H4 (cell line): ENCODE results near the gene HTT-AS. TPM values are rescaled to one million over a fixed set of nuclear protein-coding genes. Genes with fewer than 3 reads are reported as not detected.

ENCODE experiments used
- DNase-seq: peaks from one replicate; pipeline ENCODE4 v3.0.0-alpha.2; 2015; ENCODE audit warnings: low spot score
- total RNA-seq: library from RNA; depleted of rRNA; stranded (reverse); fragments of >200 nt; shearing (Covaris generic); gene quantifications from 2 replicates; pipeline ENCODE4 v1.2.3, GENCODE V29; 2014

Gene HTT-AS
- total RNA-seq, 1 experiment from 2014 or later = not detected

DNA sequence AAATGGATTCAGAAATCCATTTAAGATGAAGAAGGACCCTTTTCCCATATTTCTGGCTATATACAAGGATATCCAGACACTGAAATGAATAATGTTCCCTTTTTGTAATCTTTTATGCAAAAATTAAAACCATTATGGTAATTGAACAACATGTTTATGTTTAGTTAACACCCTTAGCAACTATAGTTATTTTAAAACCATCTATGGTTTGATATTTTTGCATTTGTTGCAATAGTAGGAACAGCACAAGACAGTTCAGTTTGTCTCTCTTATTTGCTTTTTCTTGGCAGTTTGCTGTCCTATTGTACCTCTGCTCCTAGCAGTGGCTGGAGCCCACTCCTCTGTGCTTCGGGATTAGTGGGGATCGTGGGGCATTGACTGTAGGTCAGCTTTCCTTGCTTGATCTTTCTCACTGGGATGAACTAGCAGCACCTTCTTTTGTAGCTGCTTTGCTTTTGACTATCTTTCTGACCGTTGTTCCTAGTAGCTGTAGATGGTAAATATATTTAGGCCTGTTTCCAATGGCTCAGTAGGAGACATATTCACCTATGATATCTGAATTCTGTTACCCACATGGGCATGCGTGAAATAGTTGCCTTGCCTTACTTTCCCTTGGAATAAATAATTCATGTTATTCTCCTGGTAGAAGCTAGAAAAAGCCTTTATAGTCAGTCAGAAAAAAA lies 12.9 kb upstream of the HTT-AS start:
- DNase-seq = no peak

DNA sequence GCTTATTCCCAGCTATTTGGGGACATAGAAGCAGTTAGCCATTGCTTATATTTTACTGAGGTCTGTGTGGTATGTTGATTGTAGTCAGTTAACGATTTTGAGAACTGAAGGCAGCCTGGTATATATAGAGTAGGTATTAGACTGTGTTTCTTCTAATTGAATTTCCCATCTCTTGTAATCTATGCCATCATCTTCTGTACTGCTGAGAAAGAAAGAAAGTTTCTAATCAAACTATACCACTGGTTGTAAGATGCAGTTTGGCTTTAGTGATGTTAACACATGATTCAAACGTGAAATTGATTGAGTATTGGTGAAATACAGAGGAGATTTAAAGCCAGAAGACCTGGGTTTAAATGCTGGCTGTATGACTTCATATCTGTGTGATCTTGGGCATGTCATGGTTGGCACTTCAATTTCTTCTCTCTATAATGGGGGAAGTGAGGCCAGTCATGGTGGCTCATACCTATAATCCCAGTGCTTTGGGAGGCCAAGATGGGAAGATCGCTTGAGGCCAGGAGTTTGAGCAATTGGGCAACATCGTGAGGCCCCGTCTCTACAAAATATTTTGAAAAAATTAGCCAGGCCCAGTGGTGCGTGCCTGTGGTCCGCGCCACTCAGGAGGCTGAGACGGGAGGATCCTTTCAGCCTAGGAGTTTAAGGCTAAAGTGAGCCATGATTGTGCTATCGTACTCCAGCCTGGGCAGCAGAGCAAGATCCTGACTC lies 11.8 kb upstream of the HTT-AS start:
- DNase-seq = no peak

- DNase-seq = no peak
These were observed 9.4 kb upstream of the HTT-AS start for GRCh38 chr4:3083732-3084131.

GRCh38 chr4:3082925-3083515 lies 8.7 kb upstream of the HTT-AS start:
- no peak for DNase-seq

DNA sequence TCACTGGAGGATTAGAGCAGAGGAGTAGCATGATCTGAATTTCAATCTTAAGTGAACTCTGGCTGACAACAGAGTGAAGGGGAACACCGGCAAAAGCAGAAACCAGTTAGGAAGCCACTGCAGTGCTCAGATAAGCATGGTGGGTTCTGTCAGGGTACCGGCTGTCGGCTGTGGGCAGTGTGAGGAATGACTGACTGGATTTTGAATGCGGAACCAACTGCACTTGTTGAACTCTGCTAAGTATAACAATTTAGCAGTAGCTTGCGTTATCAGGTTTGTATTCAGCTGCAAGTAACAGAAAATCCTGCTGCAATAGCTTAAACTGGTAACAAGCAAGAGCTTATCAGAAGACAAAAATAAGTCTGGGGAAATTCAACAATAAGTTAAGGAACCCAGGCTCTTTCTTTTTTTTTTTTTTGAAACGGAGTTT lies 5.4 kb upstream of the HTT-AS start:
- no peak for DNase-seq

- DNase-seq = no peak
These were observed 3.5 kb upstream of the HTT-AS start for GRCh38 chr4:3077796-3078195.

- no peak for DNase-seq
These were observed 1.3 kb upstream of the HTT-AS start for GRCh38 chr4:3075652-3075981.

- DNase-seq = peak; percentile 62
These were observed 711 bp upstream of the HTT-AS start for GRCh38 chr4:3074846-3075651.

DNA sequence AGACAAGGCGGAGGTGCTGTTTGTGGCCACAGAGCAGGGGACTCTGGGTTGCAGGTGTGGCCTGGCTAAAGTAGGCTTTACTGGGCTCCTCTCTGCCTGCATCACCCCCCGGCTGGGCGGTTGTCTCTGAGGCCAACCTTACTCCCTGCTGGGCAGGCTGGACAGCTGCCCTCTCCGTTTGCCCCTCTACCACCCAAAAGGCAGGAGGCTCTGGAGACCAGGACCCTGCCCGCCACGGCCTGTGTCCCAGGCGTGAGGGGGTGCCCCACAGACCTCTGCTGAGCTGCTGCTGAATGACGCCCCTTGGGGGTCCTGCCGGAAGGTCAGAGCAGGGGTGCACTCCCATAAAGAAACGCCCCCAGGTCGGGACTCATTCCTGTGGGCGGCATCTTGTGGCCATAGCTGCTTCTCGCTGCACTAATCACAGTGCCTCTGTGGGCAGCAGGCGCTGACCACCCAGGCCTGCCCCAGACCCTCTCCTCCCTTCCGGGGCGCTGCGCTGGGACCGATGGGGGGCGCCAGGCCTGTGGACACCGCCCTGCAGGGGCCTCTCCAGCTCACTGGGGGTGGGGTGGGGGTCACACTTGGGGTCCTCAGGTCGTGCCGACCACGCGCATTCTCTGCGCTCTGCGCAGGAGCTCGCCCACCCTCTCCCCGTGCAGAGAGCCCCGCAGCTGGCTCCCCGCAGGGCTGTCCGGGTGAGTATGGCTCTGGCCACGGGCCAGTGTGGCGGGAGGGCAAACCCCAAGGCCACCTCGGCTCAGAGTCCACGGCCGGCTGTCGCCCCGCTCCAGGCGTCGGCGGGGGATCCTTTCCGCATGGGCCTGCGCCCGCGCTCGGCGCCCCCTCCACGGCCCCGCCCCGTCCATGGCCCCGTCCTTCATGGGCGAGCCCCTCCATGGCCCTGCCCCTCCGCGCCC lies 920 bp downstream of the HTT-AS start:
- no peak for DNase-seq

GRCh38 chr4:3071811-3072210 lies 2.5 kb downstream of the HTT-AS start:
- no peak for DNase-seq

DNA sequence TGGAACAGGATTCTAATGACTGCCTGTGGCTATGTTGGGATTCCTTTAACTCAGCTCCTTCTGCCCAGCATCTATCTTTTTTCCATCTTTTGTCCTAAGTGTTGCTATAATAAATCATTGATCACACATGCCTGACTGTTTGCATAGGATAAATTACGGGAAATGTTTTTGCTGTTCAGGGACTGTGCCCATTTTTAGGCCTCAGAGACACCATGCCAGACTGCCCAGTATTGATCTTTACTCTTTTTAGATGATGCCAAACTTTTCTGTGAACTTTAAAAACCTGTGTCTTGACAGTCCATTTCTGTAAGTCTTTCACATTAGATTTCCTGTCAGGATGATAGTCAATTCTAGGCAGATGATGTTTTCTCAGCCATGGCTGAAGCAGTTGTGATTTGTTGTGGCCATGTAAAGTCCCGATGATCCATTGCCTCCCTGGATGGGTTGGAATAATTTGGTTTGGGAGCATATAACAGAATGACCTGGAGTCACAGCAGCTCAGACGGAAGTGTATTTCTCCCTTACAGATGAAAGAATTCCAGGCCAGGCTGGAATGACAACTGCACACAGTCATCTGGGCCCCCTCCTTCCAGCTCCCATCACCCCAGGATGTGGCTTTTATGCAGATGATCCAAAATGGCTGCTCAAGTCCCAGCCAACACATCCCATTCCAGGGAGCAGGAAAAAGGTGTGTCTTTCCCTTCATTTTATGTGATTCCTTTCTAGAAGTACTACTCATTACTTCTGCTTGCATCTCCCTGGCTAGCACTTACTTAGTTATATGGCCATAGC lies 3.4 kb downstream of the HTT-AS start:
- peak; percentile 40 for DNase-seq

DNA sequence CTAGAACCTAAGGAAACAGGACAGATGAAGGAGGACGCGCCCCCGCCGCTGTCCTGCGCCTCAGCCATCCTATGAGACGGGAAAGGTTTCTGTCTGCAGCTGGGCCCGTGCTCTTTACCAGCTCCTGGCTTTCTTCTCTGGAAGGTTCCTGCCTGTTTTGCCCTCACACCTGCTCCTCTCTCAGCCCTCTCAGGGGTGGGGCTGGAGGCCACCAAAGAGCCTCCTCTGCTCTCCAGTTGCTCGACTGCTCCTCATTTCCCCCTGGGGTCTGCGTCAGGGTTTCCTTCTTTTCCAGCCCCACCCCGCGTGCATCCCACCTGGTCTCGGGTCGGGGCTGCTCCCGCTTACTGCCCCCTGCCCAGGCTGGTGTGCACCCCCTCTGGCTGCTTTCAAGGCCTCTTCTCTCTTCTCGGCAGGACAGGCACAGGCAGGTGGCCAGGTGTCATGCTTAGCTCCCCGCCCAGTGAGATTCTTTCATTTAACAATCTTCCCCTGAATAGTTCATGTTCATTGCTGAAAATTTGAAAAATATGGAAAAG lies 4.6 kb downstream of the HTT-AS start:
- no peak for DNase-seq

DNA sequence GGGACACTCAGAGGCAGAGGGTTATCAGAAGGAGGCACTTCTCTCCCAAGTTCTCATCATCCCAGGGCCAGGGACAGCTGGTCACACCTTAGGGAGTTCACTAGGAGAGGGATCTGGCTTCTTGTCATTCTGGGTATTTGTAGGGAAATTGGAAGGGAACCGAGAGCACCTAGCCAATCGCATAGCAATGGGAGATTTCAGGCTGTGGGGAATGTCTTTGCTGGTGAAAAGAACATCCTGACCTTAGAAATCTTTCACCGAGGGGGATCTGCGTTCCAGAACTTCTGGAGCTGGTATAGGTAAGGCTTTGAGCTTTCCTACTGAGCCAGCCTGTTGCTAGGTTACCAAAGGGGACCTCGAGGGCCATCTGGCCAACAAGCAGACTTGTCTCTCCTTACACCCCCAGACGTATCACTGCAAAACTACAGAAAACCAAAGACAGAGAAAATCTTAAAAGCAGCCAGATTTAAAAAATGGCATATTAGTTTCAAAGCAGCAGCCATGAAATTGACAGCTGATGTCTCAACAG lies 6.8 kb downstream of the HTT-AS start:
- no peak for DNase-seq

DNA sequence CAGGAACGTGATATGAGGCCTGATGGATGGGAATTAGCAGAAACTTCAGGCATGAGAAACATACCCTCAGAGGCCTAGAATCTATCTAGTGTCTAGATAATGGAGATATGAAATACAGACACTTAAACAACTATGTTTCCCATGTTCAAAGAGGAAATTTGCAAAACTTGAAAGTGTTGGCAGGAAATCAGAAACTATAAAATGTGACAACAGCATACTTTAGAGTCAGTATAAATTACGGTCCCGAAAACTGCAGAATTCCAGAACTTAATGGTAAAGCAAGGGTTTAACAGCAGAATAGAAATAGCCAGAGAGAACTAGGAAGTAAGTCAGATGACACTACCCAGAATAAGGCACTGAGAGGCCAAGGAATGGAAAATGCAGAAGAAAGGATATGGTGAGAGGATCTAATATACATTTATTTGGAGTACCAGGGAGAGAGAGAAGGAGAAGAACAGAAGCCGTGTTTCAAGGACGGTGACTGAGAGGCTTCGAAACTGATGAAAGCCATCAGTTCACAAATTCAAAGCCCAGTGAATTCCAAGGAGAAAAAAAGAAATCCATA lies 7.4 kb downstream of the HTT-AS start:
- no peak for DNase-seq

DNA sequence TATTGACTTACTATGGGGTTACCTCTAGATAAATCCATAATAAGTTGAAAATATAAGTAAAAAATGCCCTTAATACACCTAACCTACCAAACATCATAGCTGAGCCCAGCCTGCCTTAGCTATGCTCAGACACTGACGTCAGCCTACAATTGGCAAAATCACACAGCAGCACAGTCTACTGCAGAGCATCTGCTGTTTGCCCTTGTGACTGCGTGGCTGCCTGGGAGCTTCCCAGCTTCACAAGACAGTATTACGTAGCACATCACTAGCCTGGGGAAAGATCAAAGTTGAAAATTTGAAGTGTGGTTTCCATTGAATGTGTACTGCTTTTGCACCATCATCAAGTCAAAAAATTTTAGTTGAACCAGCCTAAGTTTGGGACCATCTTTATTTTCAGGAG lies 8.8 kb downstream of the HTT-AS start:
- DNase-seq = no peak

GRCh38 chr4:3062471-3062870 lies 11.9 kb downstream of the HTT-AS start:
- DNase-seq = no peak

GRCh38 chr4:3060946-3061345 lies 13.4 kb downstream of the HTT-AS start:
- DNase-seq = no peak

GRCh38 chr4:3059943-3060342 lies 14.4 kb downstream of the HTT-AS start:
- DNase-seq = no peak

DNA sequence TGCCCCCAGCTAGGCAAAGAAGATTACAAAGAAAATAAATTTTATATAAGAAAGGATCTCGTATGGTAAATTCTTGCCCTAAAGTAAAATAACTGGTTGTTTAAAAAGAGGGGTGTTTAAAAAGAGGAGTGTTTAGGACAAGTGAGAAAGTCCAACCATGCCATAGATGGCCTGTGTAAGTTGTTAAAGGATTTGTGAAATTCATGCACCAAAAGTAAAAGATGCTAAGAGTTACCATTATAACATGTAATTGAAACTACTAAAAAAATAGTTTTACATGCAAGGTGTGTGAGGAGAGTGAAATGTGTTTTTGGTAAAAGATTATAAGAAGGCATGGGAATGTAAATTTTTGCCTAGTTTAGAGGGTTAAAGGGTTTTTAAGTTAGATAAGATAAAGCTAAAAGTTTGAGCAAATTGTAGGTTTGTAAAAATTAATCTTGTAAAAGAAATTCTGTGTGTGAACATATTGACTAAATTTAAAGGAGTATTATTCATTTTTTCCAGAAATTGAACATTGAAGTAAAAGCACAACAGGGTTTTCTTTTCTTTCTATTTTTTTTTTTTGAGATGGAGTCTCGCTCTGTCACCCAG lies 20.1 kb downstream of the HTT-AS start:
- no peak for DNase-seq
